Left ventricle myocardium inferior (tissue), 1 donor: ENCODE data around the gene NFE2L3. TPM values are rescaled to one million over a fixed set of nuclear protein-coding genes. Genes with fewer than 3 reads are reported as not detected.

ENCODE experiments used
- DNase-seq: peaks from one replicate; pipeline ENCODE4 v3.0.0-alpha.2; 2020
- H3K27ac ChIP-seq: fragments of 200-600 bp; replicated peaks from 2 replicates; pipeline ENCODE4 v1.8.0; 2021
- H3K27me3 ChIP-seq: fragments of 200-600 bp; 2 replicates; pipeline ENCODE4 v1.8.0; 2021; ENCODE audit warnings: low read depth
- H3K36me3 ChIP-seq: fragments of 200-600 bp; 2 replicates; pipeline ENCODE4 v1.8.0; 2021
- H3K4me1 ChIP-seq: fragments of 200-600 bp; 2 replicates; pipeline ENCODE4 v1.8.0; 2021
- H3K4me3 ChIP-seq: fragments of 200-600 bp; 2 replicates; pipeline ENCODE4 v1.8.0; 2021; ENCODE audit warnings: mild to moderate bottlenecking, moderate library complexity
- H3K9me3 ChIP-seq: fragments of 200-600 bp; replicated peaks from 2 replicates; pipeline ENCODE4 v1.8.0; 2021
- CTCF ChIP-seq: fragments of 200-600 bp; IDR thresholded peaks from 2 replicates; pipeline ENCODE4 v1.8.0; 2021; ENCODE audit warnings: antibody characterized with exemption, mild to moderate bottlenecking, borderline replicate concordance
- intact Hi-C: fragments of 100-400 bp; cut with micrococcal nuclease; formaldehyde crosslinking; loops from one replicate; pipeline ENCODE4 v1.11.0; 2022
- long read RNA-seq: library from polyadenylated mRNA; unstranded; transcript quantifications from one replicate; pipeline ENCODE4 v2.0.0, GENCODE V29; 2021
- total RNA-seq: library from RNA; stranded (reverse); fragmentation: NEBNext Ultra II Directional; extraction: Animal tissue kit (Norgen Biotek cat#: 25700); gene quantifications from one replicate; pipeline ENCODE4 v1.2.1, GENCODE V29; 2021
- donor health status: DM: no; HTN: yes; CAD: no; lungs with severe emphysema.

NFE2L3 gene
- 0.99 TPM for total RNA-seq
- long read RNA-seq, partial matches to known transcripts = 0 of 2 reads
- long read RNA-seq, other reads (novel, unspliced or antisense) = 0 of 2 reads

- H3K4me1 ChIP-seq = peaks cover 26% of the 10 kb centered on the region
- no peaks in the 10 kb centered on the region for H3K9me3 ChIP-seq
- peak; percentile 38 for TF ChIP-seq CTCF
- no peaks in the 10 kb centered on the region for H3K36me3 ChIP-seq
- peaks cover 57% of the 10 kb centered on the region for H3K27me3 ChIP-seq
- peak within 1 kb of the TSS; percentile 44 for H3K27ac ChIP-seq
- DNase-seq = peak; percentile 68
- intact Hi-C loops = no loop called here
- H3K4me3 ChIP-seq = peak within 1 kb of the TSS; percentile 71
Observed at GRCh38 chr7:26151953-26152781, at the start of gene NFE2L3. Gene NFE2L3, plus strand, starts transcription at chr7:26152198. Its CDS starts 301 bp downstream, at chr7:26152499.

GRCh38 chr7:26103596-26103995 is 48.4 kb upstream of the NFE2L3 start:
- Histone ChIP-seq H3K9me3 (no peaks in the 10 kb centered on the region), H3K4me3 (no peak overlapping the region), H3K36me3 (no peaks in the 10 kb centered on the region), H3K27me3 (peaks cover 26% of the 10 kb centered on the region), H3K4me1 (no peaks in the 10 kb centered on the region), H3K27ac (no peak overlapping the region)
- TF ChIP-seq CTCF = no peak
- intact Hi-C loops = no loop called here
- no peak for DNase-seq

- Histone ChIP-seq H3K27ac (no peak overlapping the region), H3K9me3 (no peaks in the 10 kb centered on the region), H3K4me1 (no peaks in the 10 kb centered on the region), H3K4me3 (no peak overlapping the region), H3K27me3 (peaks cover 32% of the 10 kb centered on the region), H3K36me3 (no peaks in the 10 kb centered on the region)
- DNase-seq = no peak
- intact Hi-C loops = no loop called here
- TF ChIP-seq CTCF = no peak
Observed at GRCh38 chr7:26105236-26105635, 46.8 kb upstream of the NFE2L3 start.

GRCh38 chr7:26105931-26106330 is 46.1 kb upstream of the NFE2L3 start:
- H3K36me3 ChIP-seq = no peaks in the 10 kb centered on the region
- no peak for TF ChIP-seq CTCF
- H3K27me3 ChIP-seq = peaks cover 32% of the 10 kb centered on the region
- no peak for DNase-seq
- H3K27ac ChIP-seq = no peak overlapping the region
- H3K4me1 ChIP-seq = no peaks in the 10 kb centered on the region
- intact Hi-C loops = no loop called here
- no peak overlapping the region for H3K4me3 ChIP-seq
- H3K9me3 ChIP-seq = no peaks in the 10 kb centered on the region

GRCh38 chr7:26112203-26112740 is 39.7 kb upstream of the NFE2L3 start:
- TF ChIP-seq CTCF = no peak
- H3K27ac ChIP-seq = no peak overlapping the region
- H3K4me3 ChIP-seq = no peak overlapping the region
- no peaks in the 10 kb centered on the region for H3K4me1 ChIP-seq
- H3K27me3 ChIP-seq = peaks cover 56% of the 10 kb centered on the region
- H3K9me3 ChIP-seq = no peaks in the 10 kb centered on the region
- intact Hi-C loops = no loop called here
- no peaks in the 10 kb centered on the region for H3K36me3 ChIP-seq
- no peak for DNase-seq
